ENCODE results near the gene SPRTN.

Gene SPRTN

GRCh38 chr1:231381729-231382128 is 43.6 kb downstream of the SPRTN start:
- CTCF ChIA-PET, result interaction anchor here (0.6 to 2.3 kb wide), 5 partner anchors 12 to 222 kb away, joined by 3 to 9 read pairs (median 3); no protein-coding TSS in a partner anchor
- POLR2A ChIA-PET, result no interaction called here
- no peak for DNase-seq (ENCODE audit: extremely low spot score)
- no peak for TF ChIP-seq CTCF (IDR thresholded peaks at IDR 0.05; ENCODE audit: control extremely low read depth, extremely low read depth, low read depth, missing control alignments)

GRCh38 chr1:231382426-231382825 is 44.3 kb downstream of the SPRTN start:
- POLR2A ChIA-PET, result no interaction called here
- CTCF ChIA-PET, result interaction anchor here (1.2 to 2.3 kb wide), 4 partner anchors 10 to 25 kb away, joined by 3 to 9 read pairs (median 6); no protein-coding TSS in a partner anchor
- no peak for TF ChIP-seq CTCF (IDR thresholded peaks at IDR 0.05; ENCODE audit: control extremely low read depth, extremely low read depth, low read depth, missing control alignments)
- no peak for DNase-seq (ENCODE audit: extremely low spot score)

DNA sequence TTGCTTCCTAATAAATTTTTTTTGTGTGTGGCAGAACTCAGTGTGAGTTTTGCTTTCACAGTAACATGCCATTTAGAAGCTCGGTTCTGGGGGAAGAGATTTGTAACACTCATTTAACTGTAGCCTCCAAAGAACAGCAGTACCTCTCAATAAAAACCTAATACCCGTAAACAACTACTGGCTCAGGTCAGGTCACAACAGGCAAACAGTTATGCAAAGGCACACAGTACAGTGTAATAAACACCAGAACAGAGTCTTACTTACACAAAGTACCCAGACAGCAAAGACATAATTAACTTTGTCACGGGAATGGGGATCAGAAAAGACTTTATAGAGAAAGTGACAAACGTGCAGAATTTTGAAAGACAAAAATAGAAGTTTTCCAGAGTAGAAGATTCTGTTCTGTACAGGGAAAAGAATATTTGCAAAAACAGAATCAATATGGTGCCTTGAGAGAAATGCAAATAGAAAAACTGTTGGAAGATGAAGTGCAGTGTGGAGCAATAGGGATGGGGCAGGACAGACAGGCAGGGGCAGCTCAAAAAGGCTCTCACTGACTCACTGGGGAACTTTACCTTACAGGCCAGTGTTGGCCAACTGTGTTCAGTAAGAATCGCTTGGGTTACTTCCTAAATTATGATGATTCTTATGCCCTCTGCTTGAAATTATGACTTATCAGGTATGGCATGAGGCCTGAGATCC is 45.2 kb downstream of the SPRTN start:
- DNase-seq (ENCODE audit: extremely low spot score), result no peak
- CTCF ChIA-PET, result interaction anchor here (1.6 kb wide), 1 partner anchor 10 kb away, joined by 5 read pairs; no protein-coding TSS in a partner anchor
- POLR2A ChIA-PET, result no interaction called here
- no peak for TF ChIP-seq CTCF (IDR thresholded peaks at IDR 0.05; ENCODE audit: control extremely low read depth, extremely low read depth, low read depth, missing control alignments)

GRCh38 chr1:231384696-231385415 is 46.8 kb downstream of the SPRTN start:
- ChIA-PET POLR2A (interaction anchor here (1.0 kb wide), 1 partner anchor 47 kb away, joined by 5 read pairs; the partner anchor contains the start of genes EXOC8 and SPRTN), CTCF (no interaction called here)
- no peak for TF ChIP-seq CTCF (IDR thresholded peaks at IDR 0.05; ENCODE audit: control extremely low read depth, extremely low read depth, low read depth, missing control alignments)
- no peak for DNase-seq (ENCODE audit: extremely low spot score)

DNA sequence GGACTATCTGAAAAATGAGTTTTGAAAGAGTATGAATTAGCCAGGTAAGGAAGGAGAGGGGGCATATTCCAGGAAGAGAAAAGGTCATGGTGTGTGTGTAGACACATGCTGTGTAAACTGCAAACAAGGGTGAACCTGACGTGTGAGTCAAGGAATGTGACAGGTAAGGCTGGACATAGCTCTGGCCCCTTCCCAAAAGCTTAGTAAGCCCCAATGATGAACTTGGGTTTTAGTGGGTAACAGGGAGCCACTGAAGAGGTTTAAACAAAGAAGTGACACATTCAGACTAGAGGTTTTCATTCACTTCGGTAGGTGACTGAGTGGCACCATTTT is 47.3 kb downstream of the SPRTN start:
- no peak for DNase-seq (ENCODE audit: extremely low spot score)
- ChIA-PET POLR2A (interaction anchor here (1.0 kb wide), 1 partner anchor 48 kb away, joined by 5 read pairs; the partner anchor contains the start of genes EXOC8 and SPRTN), CTCF (interaction anchor here (1.3 to 1.6 kb wide), 2 partner anchors 16 to 28 kb away, joined by 3 to 5 read pairs; no protein-coding TSS in a partner anchor)
- no peak for TF ChIP-seq CTCF (IDR thresholded peaks at IDR 0.05; ENCODE audit: control extremely low read depth, extremely low read depth, low read depth, missing control alignments)

DNA sequence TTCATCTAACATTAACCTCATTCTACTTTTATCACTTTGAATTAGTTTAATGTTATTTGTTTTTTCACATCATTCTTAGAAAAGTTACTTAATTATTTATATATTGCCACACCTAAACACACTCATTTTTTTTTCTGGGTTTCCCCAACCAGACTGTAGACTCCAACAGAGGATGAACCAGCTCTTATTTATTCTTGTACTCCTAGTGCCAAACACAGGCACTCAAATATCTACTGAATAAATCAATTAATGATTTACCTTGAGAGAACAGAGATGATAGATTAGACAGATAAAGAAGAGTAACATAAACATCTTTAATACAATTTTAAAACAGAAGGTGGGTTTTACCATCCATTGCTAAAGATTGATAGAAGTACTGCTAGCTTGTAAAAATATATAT is 48.4 kb downstream of the SPRTN start:
- TF ChIP-seq CTCF (IDR thresholded peaks at IDR 0.05; ENCODE audit: control extremely low read depth, extremely low read depth, low read depth, missing control alignments), result no peak
- DNase-seq (ENCODE audit: extremely low spot score), result no peak
- ChIA-PET POLR2A (interaction anchor here (0.5 kb wide), 1 partner anchor 55 kb away, joined by 6 read pairs; no protein-coding TSS in a partner anchor), CTCF (interaction anchor here (0.9 to 1.6 kb wide), 3 partner anchors 15 to 187 kb away, joined by 3 to 5 read pairs (median 3); no protein-coding TSS in a partner anchor)

Data from GM10248 (cell line).